Stimulated activated CD8-positive, alpha-beta memory T cell treated with anti-CD3 and anti-CD28 coated beads, Interleukin-7, amount 100 ng/mL, for 4 hours (primary cell): ENCODE results near the gene ADNP.
"Not testable (repeated sequence)": the region's sequence is repeated elsewhere in the genome, so short reads cannot be mapped to it uniquely, and the experiment has no call there.

Experiments
- DNase-seq, 2 donors: peaks; one replicate each; pipeline ENCODE4 v3.0.0-alpha.2; 2020; ENCODE audit warnings: low read depth in 2 of 2

The ADNP gene

DNA sequence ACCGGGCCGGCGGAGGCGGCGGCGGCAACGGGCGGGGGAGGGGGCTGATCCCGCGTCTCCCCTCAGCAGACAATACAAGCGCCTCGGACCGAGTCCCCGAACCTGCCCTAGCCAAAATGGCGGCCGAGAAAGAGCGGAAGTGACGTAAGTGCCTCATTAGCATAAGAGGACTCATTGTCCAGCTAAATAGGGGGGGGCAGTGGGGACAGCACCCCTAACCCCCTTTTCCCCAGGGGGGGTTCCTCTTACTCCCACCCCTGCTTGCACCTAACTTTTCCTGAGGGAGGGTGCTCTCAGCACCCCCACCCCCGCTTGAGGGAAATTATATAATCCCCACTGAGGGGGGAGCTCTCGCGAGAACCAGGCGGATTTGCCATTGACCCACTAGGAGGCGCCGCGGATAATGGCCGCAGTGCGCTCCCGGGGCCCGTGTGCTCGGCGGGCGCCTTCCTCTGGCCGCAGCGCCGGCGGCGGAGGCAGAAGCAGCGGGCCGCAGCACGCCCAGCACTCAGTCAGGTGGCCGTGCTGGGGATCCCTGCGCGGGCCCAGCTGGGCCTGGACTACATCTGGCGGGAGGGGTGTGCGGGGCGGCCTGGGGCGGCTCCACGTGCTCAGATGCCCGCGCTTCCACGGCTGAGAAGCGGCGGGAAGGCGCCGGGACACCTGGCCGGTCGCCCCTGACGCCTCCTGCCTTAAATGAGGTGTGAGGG, at the start of gene ADNP:
Gene ADNP, minus strand, starts transcription at position 132 of the 710 bp plus-strand sequence. CDS start 27,441 bp downstream, outside the sequence.
- peak; percentile 78 to 82 for DNase-seq

DNA sequence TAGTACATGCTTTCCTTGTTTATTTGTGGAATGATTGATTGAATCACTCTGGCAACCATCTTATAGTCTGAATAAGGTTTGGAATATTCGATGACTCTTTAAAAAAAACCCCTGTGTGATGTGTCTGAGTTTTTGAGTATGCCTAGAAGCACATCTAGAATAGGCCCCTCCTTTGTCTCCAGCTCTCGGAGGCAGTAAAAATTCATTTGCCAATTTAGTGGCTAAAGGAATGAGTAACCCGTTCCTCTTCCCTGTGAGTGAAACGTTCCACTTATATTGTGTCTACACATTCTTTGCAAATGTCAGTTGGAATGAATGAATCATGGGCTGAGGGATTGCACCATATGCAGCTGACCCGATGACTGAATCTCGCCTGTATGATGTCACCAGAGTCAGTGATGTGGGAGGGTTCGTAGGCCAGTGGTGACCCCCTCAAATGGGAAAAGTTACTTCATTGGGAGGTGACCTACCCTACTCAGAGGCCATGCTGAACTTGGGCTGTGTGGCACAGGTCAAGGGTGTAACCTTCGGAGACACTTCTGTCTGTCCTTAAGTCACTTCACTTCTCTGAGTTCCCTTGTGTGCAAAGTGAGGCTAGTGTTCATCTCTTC, 48.9 kb upstream of the ADNP start:
- no peak for DNase-seq

DNA sequence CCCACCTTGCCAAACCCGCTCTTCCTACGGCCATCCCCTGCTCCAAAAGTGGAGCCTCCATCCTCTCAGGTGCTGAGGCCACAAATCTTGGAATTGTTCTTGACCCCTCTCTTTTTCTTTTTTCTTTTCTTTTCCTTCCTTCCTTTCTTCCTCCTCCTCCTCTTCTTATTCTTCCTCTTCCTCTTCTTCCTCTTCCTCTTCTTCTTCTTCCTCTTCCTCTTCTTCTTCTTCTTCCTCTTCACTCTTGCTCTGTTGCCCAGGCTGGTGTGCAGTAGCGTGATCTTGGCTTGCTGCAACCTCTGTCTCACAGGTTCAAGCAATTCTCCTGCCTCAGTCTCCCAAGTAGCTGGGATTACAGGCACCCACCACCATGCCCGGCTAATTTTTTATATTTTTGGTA, 47.3 kb upstream of the ADNP start:
- not testable (repeated sequence) for DNase-seq

DNA sequence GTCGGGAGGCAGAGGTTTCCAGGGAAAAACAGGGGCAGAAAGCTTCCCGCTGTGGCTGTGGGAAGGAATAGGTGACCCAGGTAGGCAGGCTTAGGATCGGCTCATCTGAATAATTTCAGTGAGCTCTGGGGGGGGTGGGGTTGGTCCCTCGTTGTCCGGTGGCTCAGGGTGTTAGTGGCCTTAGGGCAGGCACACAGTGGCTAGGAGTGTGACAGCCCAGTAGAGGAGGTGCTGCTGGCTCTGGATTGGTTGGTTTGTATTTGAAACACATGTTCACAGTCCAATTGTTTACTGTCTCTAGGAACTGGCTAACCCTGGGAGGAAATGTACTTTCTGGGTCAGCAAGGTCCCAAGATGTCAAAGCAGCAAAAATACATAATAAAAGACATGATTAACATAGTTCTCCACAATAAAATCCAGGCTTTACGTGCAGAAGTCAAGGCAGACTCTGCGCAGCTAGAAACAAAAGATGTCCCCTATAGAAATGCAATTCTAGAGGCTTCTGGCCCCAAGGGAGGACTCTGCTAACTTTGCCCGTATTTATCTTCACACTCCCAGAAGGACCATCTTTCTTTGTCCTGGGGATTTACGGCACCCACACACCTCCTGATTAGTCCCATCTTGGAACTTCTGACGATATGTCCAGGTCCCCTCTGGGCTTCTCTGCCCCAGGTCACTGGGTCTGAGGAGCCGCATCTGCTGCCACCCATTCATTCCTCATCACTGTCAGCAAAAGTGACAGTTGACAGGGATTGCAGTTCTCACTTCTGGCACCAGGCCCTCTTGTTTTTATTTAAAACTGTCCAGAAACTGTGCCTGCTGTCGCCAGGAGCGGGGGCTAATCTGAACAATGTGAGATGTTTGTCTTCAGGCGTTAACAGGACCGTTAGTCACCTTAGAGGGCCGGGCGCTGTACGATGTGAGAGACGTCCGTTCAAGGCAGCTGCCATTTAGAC, 46.1 kb upstream of the ADNP start:
- DNase-seq = no peak

DNA sequence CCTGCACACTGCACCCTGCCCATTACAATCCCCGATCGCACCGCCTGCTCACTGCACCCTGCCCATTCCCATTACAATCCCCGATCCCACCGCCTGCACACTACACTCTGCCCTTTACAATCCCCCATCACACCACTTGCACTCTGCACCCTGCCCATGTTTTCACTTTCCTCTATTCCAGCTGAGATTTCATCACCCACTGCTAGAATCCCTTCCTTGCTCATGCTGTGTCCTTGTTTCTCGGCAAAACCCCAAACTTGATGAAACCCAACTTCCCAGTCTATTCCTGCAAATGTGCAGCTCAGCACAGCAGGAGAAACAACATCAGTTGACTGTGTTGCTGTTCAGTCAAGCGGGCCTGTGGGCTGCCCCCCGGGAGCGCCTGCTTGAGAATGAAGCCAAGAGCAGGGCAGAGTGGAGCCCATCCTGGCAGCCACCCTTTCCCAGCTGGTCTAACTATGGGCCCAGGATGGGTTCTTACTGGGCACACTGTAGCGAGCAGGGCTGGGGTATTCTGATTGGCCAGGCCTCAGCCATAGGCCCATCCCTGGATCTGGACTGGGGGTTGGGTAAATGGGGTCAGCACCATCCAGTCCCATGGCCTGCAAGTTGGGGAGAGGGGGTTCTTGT, 44.6 kb upstream of the ADNP start:
- DNase-seq = no peak

DNA sequence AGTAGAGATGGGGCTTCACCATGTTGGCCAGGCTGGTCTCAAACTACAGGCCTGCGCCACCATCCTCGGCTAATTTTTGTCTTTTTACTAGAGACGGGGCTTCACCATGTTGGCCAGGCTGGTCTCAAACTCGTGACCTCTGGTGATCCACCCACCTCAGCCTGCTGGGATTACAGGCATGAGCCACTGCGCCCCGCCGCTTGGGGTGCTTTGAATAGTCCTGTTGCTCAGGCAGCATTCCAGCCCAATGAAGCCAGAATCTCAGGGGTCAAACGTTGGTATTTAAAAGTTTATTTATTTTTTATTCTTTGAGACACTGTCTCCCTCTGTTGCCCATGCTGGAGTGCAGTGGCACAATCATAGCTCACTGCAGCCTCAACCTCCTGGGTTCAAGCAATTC, 38.7 kb upstream of the ADNP start:
- DNase-seq = no peak

DNA sequence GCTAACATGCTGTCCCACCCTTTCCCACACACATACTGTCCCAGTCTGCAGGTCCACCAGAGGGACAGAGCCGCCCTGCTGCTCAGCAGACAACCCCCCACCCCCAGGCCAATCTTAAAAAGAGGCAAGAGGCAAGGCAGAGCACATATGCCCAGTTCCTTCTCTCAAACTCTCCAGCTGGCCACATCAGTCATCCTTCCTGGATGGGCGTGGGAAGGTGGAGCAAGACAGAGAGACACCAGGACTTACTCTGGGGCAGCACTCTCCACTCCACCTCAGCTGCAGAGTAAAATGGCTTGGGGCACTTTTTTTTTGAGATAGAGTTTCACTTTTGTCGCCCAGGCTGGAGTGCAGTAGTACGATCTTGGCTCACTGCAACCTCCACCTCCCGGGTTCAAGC, 38.2 kb upstream of the ADNP start:
- DNase-seq = no peak

DNA sequence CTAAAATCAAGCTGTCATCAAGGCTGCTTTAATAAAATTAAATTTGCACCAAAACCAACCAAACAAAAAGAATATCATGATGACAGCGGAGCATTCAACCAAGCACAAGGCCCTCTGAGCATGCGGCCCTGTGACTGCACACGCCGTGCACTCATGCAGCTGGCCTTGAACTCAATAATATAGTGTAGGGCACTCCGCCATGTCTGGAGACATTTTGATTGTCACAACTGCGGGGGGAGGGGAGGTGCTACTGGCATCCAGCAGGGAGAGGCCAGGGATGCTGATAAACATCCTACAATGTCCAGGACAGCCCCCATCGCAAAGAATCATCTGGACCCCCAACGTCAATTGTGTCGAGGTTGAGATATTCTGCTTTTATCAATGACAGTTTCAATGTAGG, 37.1 kb upstream of the ADNP start:
- DNase-seq = no peak

DNA sequence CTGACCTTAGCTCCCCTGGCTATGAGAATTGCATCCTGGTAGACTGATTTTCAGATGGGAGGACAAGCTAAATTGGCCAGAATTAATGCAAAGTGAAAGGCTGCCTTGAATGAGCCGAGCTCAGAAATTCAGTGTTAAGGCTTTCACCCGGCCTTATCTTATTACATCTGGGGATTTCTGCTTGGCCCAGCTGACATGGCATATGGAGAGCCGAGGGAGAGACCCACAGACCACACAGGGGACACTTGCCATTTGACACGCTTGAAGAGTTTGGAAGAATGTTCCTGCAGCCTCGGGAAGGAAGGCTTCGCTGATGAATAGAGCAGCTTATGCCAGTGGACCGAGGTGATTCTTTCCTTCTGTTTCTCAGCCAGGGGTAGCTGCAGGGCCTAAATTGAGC, 36.3 kb upstream of the ADNP start:
- DNase-seq = no peak

DNA sequence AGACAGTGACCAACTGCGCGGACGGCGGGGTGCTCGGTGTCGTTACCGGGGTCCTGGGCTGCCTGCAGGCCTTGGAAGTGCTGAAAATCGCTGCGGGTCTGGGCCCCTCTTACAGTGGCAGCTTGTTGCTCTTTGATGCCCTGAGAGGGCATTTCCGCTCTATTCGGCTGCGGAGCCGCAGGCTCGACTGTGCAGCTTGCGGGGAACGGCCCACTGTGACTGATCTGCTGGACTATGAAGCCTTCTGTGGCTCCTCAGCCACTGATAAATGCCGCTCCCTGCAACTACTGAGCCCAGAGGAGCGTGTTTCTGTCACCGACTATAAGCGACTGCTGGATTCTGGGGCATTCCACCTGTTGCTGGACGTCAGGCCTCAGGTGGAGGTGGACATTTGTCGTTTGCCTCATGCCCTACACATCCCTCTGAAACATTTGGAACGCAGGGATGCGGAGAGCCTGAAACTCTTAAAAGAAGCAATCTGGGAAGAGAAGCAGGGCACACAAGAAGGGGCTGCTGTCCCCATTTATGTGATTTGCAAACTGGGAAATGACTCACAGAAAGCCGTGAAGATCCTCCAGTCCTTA, 28.4 kb upstream of the ADNP start:
- DNase-seq = no peak

DNA sequence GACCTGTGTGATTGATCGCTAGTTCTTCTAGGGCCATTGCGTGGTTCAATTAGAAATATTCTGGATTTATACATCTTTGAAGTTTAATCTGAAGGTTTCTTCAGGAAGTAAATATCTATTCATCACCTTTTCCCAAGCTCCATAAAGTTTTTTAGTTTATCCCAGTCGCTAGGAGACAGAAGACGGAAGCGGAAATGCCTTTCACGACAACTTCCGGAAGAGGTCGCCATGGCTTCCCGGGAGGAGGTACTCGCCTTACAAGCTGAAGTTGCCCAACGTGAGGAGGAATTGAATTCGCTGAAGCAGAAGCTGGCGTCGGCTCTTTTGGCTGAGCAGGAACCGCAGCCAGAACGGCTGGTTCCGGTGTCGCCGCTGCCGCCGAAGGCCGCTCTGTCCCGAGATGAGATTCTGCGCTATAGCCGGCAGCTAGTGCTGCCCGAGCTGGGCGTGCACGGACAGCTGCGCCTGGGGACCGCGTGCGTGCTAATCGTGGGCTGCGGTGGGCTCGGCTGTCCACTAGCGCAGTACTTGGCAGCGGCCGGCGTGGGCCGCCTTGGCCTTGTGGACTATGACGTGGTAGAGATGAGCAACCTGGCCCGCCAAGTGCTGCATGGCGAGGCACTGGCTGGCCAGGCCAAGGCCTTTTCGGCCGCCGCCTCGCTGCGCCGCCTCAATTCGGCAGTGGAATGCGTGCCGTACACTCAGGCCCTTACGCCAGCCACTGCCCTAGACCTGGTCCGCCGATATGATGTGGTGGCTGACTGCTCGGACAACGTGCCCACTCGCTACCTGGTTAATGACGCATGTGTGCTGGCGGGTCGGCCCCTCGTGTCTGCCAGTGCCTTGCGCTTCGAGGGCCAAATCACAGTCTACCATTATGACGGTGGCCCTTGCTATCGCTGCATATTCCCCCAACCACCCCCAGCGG, 27.6 kb upstream of the ADNP start, which contains the start of gene MOCS3:
Gene MOCS3, plus strand, starts transcription at position 204 of the 928 bp plus-strand sequence. Its CDS starts 25 bp downstream, at position 229.
- peak; percentile 67 to 72 for DNase-seq

DNA sequence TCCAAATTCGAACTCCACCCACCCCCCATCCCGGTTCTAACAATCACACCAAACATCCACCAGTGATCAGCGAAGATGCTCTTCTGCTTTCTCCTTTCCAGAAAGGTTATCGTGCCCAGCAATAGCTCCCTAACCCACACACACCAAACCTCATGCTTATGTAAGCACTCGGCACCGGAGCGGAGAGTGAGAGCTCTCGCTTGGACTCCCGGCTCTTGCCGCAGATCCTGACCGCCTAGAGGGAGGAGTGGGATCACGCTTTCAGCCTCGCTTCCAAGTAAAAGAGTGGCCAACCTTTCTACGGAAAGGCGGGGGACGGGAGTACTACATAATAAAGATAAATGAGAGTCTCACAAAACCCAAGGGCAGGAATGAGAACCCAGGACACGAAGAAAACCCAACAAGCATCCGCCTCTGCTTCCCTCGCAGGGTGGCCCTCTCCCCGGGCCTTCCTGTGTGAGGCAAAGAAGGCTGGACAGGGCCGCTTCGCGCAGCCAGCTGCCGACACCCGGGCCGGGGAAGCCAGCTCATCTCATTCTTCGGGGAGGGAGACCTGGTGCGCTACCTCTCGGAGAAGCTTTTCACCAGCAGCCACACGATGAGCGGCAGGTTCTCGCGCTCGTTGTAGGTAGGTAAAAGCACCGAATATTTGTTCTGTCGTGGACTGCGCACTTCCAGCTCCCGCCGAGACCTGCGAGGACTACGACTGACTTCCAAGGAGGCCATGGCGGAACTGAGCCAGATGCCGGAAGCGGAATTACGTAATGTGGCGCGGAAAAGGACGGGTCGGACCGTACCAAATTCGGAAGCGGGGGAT, 26.8 kb upstream of the ADNP start, which contains the start of gene DPM1:
Gene DPM1, minus strand, starts transcription at position 735 of the 817 bp plus-strand sequence. Its CDS starts 9 bp downstream, at position 726.
- peak; percentile 76 to 82 for DNase-seq

DNA sequence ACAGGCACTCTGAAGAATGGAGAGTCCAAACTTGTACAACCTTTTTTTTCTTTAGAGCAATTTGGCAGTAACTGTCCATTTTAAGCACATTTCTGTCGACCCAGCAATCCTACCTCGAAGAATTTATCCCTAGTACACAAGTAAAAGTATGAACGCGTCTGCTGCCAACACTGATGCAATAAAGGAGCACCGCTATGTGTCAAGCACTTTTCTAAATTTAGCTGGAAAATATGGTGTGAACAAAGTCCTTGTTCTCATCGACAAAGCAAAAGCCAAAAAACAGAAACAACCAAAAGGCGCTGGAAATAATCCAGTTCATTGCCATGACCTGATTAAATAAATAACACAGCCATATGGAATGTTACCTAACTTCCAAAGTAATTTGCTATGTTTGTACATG, 26.0 kb upstream of the ADNP start:
- no peak for DNase-seq

DNA sequence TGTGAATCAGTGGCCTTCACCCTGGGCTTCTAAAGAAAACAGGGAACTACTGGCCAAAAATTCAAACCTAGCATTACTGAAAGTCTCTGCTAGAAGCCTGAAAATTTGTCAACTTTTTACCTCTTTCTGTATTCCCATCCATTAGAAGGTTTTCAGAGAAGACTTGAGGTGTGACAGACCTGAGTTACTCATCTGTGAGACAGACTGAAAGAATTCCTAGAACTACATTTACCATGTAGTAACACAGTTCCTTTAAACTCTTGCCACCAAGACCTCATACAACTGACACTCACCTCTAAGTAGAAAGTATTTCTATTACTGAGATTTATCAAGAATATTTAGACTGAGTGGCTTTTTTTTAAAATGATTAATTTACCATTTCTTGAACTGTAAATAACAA, 22.6 kb upstream of the ADNP start:
- no peak for DNase-seq

DNA sequence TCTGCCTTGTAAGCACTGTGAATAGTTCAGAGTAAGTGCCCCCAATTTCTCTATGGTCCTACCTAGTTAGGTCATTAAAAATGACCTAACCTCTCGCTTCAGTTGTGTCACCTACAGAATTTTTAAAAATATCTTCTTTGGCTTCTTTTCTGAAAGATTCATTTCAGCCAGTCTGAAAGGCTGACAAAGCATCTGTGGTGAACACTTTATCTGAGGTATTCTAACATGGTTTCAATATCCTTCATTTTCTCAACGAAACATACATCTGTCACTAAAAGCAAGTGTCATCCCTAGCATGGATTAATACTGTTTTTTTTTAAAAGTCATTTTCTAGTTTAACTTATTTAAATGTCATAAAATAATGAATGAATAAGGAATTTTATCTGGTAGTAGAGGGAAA, 22.0 kb upstream of the ADNP start:
- DNase-seq = no peak

DNA sequence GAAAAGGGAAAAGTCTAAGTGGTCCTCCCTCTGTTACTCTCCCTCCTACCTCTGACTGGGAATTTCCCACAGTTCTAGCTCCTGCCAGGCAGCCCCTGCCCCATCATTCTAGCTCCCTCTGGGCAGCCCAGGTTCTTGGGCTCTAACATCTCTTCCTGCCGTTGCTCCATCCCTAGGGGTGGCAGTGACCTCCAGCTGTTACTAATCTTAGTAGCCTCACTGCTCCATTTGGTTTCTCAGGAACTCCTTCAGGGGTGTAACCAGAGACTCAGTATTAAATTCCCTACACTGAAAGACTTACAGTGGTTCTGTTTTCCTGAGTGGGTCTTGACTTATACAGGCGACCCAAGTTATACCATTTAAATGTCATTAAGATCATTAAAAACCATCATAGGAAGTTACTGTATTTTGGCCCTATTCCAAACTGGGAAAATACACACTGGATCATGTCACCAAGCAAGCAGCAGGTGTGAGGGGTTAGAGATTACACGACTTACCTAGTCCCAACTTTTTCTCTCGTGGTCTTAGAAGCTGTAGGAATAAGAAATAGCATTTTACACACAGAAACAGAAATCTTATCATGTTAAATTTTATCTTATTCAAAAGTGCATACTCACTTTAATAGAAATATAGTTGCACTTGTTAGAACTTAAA, 17.0 kb upstream of the ADNP start:
- DNase-seq = no peak

DNA sequence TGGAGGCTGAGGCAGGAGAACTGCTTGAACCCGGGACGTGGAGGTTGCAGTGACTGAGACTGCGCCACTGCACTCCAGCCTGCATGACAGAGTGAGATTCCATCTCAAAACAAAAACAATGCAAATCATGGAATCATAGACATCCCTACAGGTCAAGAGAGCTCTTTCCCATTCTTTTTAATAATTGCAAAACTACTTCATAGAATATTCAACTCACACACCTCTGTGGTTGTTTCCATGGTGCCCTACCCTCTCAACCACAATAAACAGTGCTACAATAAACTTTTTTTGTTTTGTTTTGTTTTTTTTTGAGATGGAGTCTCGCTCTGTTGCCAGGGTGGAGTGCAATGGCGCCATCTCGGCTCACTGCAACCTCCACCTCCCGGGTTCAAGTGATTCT, 11.8 kb upstream of the ADNP start:
- no peak for DNase-seq

DNA sequence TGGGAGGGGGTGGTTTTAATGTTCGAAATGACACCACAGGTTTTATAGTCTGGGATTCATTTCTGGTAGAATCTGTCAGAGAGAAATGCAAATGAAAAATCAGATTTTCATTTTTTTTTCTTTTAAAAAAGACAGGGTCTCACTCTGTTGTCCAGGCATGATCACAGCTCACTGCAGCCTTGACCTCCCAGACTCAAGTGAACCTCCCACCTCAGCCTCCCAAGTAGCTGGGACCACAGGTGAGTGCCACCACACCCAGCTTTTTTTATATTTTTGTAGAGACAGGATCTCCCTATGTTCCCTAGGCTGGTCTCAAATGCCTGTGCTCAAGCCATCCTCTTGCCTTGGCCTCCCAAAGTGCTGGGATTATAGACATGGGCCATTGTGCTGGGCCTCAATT, 2.4 kb upstream of the ADNP start:
- DNase-seq = no peak
